ENCODE measurements around the gene CXCR5. TPM values are rescaled to one million over a fixed set of nuclear protein-coding genes. Genes with fewer than 3 reads are reported as not detected.
A peak's percentile ranks its signal among the peaks of the same experiment; 100 is the strongest.

Gene CXCR5
- total and polyA plus RNA-seq, 10 of the 15 experiments (the other 5 are each of a cell fraction or from before 2014, with no cell fraction given), result 0.03 to 0.63 (median 0.25) TPM

DNA sequence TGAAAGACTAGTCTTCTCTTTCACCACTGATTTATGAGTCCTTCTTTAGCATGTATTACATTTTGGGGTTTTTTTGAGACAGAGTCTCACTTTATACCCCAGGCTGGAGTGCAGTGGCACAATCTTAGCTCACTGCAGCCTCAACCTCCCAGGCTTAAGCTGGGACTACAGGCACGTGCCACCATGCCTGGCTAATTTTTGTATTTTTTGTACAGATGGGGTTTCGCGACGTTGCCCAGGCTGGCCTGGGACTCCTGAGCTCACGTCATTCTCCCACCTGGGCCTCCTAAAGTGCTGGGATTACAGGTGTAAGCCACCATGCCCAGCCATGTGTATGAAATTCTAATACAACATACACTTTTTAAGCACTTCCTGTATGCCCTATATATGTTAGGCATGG is 26.3 kb upstream of the CXCR5 start:
- ChIA-PET CTCF (interaction anchor here (0.6 to 1.1 kb wide), 2 partner anchors 72 to 84 kb away, joined by 3 read pairs; no protein-coding TSS in a partner anchor), SMC1A (ENCODE audit: uncharacterized antibody, unreplicated experiment) (interaction anchor here (0.9 kb wide), 1 partner anchor 12 kb away, joined by 4 read pairs; no protein-coding TSS in a partner anchor), RAD21 (ENCODE audit: unreplicated experiment) (interaction anchor here (1.8 kb wide), 1 partner anchor 66 kb away, joined by 5 read pairs; the partner anchor contains the start of gene DDX6), POLR2A (interaction anchor here (0.6 to 1.1 kb wide), 3 partner anchors 8 to 481 kb away, joined by 3 to 5 read pairs (median 5); no protein-coding TSS in a partner anchor)
- H3K4me2 ChIP-seq (ENCODE audit: control insufficient read depth, insufficient read depth), result no peak overlapping the region
- H3K79me2 ChIP-seq (ENCODE audit: control insufficient read depth, insufficient read depth, low read length), result no peaks in the 10 kb centered on the region
- peaks cover 9% of the 10 kb centered on the region for H3K4me1 ChIP-seq (ENCODE audit: control insufficient read depth, insufficient read depth, low read length)
- H3K27ac ChIP-seq (ENCODE audit: control insufficient read depth, insufficient read depth), result no peak overlapping the region
- no peak for ATAC-seq
- no peaks in the 10 kb centered on the region for H3K36me3 ChIP-seq (ENCODE audit: control insufficient read depth in 2 of 2, insufficient read depth in 2 of 2, low read length in 1 of 2)
- H3K9me3 ChIP-seq (replicated peaks; ENCODE audit: control insufficient read depth, insufficient read depth, low read length), result no peaks in the 10 kb centered on the region; the same call in 2 of the 3 replicates
- no peaks in the 10 kb centered on the region for H4K20me1 ChIP-seq (ENCODE audit: control insufficient read depth, insufficient read depth)
- no peak overlapping the region for H3K4me3 ChIP-seq
- H2AFZ ChIP-seq (ENCODE audit: control insufficient read depth, low read depth, low read length), result no peak overlapping the region
- FAIRE-seq, result no peak
- WGBS (ENCODE audit: insufficient coverage, insufficient replicate concordance, low lambda C conversion rate, missing lambda C conversion rate), result 9% methylated on average over 5 of the region's 5 CpGs
- H3K9ac ChIP-seq (ENCODE audit: control insufficient read depth, insufficient read depth, low read length), result no peak overlapping the region
- no peak for DNase-seq (ENCODE audit: low read depth, low spot score)
- no TSS peak for BruUV-seq (replicated peaks)
- TF ChIP-seq CREB1 (IDR thresholded peaks at IDR 0.05; ENCODE audit: low read depth) (no peak), BHLHE40 (IDR thresholded peaks at IDR 0.05; ENCODE audit: borderline replicate concordance in 1 of 2, low read depth in 2 of 2, low read length in 1 of 2) (peak in 1 of 2 experiments; percentile 44; a peak in 1 of 4 replicates)
- in situ Hi-C loops (cut with MboI), result no loop called here
- intact Hi-C loops (cut with micrococcal nuclease; ENCODE audit: unreplicated experiment), result no loop called here
- peaks cover 3% of the 10 kb centered on the region in 2 experiments; a peak in 2 of 4 replicates for H3K27me3 ChIP-seq (replicated peaks in 1 of 2; ENCODE audit: control insufficient read depth in 2 of 2, insufficient read depth in 2 of 2, low read length in 1 of 2)

DNA sequence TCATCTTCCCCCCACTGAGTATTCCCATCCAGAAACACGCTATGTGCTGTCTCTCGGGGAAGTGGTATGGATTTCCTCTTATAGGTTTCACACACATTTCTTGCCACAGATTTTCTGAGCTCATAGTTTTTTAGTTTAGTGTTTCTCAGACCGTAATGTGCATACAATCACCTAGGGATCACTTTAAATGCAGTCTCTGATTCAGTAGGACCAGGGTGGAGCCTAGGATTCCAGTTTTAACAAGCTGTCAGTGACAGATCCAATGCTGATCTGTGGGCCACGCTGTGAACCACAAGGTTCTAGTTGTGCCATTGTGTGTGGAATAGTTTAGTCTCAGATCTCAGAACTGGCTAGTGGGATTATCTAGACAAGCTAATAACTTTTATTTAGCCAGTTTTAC is 23.7 kb upstream of the CXCR5 start:
- Histone ChIP-seq H3K27ac (ENCODE audit: control insufficient read depth, insufficient read depth) (no peak overlapping the region), H3K36me3 (ENCODE audit: control insufficient read depth in 2 of 2, insufficient read depth in 2 of 2, low read length in 1 of 2) (no peaks in the 10 kb centered on the region), H3K4me1 (ENCODE audit: control insufficient read depth, insufficient read depth, low read length) (peaks cover 6% of the 10 kb centered on the region), H3K9me3 (replicated peaks; ENCODE audit: control insufficient read depth, insufficient read depth, low read length) (no peaks in the 10 kb centered on the region; the same call in 2 of the 3 replicates), H3K27me3 (replicated peaks in 1 of 2; ENCODE audit: control insufficient read depth in 2 of 2, insufficient read depth in 2 of 2, low read length in 1 of 2) (peaks cover 5 to 6% of the 10 kb centered on the region in 2 experiments; a peak in 3 of 4 replicates), H3K4me3 (no peak overlapping the region), H2AFZ (ENCODE audit: control insufficient read depth, low read depth, low read length) (no peak overlapping the region), H3K4me2 (ENCODE audit: control insufficient read depth, insufficient read depth) (no peak overlapping the region), H3K79me2 (ENCODE audit: control insufficient read depth, insufficient read depth, low read length) (no peaks in the 10 kb centered on the region), H4K20me1 (ENCODE audit: control insufficient read depth, insufficient read depth) (no peaks in the 10 kb centered on the region), H3K9ac (ENCODE audit: control insufficient read depth, insufficient read depth, low read length) (no peak overlapping the region)
- no peak for ATAC-seq
- 49% methylated on average over 4 of the region's 4 CpGs for WGBS (ENCODE audit: insufficient coverage, insufficient replicate concordance, low lambda C conversion rate, missing lambda C conversion rate)
- FAIRE-seq, result no peak
- SMC1A ChIA-PET (ENCODE audit: uncharacterized antibody, unreplicated experiment), result interaction anchor here (1.1 to 1.2 kb wide), 4 partner anchors 8 to 72 kb away, joined by 3 to 4 read pairs (median 4); no protein-coding TSS in a partner anchor
- DNase-seq (ENCODE audit: low read depth, low spot score), result no peak
- no TSS peak for BruUV-seq (replicated peaks)
- RAD21 ChIA-PET (ENCODE audit: unreplicated experiment), result interaction anchor here (1.0 to 1.5 kb wide), 2 partner anchors 21 to 87 kb away, joined by 3 to 4 read pairs; no protein-coding TSS in a partner anchor
- in situ Hi-C loops (cut with MboI) (no loop called here), intact Hi-C loops (cut with micrococcal nuclease; ENCODE audit: unreplicated experiment) (no loop called here)
- CTCF ChIA-PET, result interaction anchor here (0.6 to 1.6 kb wide), 4 partner anchors 8 to 47 kb away, joined by 3 to 6 read pairs (median 3); no protein-coding TSS in a partner anchor
- POLR2A ChIA-PET, result no interaction called here
- TF ChIP-seq, protein P1, sequence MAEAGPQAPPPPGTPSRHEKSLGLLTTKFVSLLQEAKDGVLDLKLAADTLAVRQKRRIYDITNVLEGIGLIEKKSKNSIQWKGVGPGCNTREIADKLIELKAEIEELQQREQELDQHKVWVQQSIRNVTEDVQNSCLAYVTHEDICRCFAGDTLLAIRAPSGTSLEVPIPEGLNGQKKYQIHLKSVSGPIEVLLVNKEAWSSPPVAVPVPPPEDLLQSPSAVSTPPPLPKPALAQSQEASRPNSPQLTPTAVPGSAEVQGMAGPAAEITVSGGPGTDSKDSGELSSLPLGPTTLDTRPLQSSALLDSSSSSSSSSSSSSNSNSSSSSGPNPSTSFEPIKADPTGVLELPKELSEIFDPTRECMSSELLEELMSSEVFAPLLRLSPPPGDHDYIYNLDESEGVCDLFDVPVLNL (IDR thresholded peaks at IDR 0.05; ENCODE audit: low read depth, low read length), result no peak
- TF ChIP-seq POLR2AphosphoS5 (IDR thresholded peaks at IDR 0.05; ENCODE audit: low read length) (no peak), ESRRA (IDR thresholded peaks at IDR 0.05; ENCODE audit: low read length) (no peak), MTA2 (IDR thresholded peaks at IDR 0.05; ENCODE audit: low read depth) (no peak), NFYA (IDR thresholded peaks at IDR 0.05; ENCODE audit: borderline replicate concordance, low read depth, low read length) (no peak), ZNF207 (IDR thresholded peaks at IDR 0.05; ENCODE audit: borderline replicate concordance) (no peak), MEF2A (IDR thresholded peaks at IDR 0.05; ENCODE audit: insufficient read depth, low read depth, low read length) (no peak), MXI1 (IDR thresholded peaks at IDR 0.05; ENCODE audit: low read depth, low read length) (no peak)
- TF ChIP-seq, protein P2, sequence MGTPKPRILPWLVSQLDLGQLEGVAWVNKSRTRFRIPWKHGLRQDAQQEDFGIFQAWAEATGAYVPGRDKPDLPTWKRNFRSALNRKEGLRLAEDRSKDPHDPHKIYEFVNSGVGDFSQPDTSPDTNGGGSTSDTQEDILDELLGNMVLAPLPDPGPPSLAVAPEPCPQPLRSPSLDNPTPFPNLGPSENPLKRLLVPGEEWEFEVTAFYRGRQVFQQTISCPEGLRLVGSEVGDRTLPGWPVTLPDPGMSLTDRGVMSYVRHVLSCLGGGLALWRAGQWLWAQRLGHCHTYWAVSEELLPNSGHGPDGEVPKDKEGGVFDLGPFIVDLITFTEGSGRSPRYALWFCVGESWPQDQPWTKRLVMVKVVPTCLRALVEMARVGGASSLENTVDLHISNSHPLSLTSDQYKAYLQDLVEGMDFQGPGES (IDR thresholded peaks at IDR 0.05), result no peak
